ENCODE measurements around the gene FDXR. TPM values are rescaled to one million over a fixed set of nuclear protein-coding genes. Genes with fewer than 3 reads are reported as not detected.

The FDXR gene, protein sequence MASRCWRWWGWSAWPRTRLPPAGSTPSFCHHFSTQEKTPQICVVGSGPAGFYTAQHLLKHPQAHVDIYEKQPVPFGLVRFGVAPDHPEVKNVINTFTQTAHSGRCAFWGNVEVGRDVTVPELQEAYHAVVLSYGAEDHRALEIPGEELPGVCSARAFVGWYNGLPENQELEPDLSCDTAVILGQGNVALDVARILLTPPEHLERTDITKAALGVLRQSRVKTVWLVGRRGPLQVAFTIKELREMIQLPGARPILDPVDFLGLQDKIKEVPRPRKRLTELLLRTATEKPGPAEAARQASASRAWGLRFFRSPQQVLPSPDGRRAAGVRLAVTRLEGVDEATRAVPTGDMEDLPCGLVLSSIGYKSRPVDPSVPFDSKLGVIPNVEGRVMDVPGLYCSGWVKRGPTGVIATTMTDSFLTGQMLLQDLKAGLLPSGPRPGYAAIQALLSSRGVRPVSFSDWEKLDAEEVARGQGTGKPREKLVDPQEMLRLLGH
- total RNA-seq (10 to 100 TPM in 3 of 5 donors, 1 to 10 TPM in 2; 4.2 to 20.7 (median 15.3) TPM), total RNA-seq (0.63 to 13.1 (median 5.5) reads per million in 29 experiments)
- 4.4 TPM for total RNA-seq (2013)

GRCh38 chr17:74872313-74873036, at the start of gene FDXR:
Gene FDXR (minus strand): TSS chr17:74872994. CDS start chr17:74872944, 50 bp downstream.
- Histone ChIP-seq H3K9me3 (no peaks in the 10 kb centered on the region), H3K4me3 (ENCODE audit: control insufficient read depth in 1 of 2, extremely low read depth in 1 of 2, low read length in 1 of 2) (peak within 1 kb of the TSS; percentile 76 to 91), H3K27me3 (replicated peaks in 1 of 2; ENCODE audit: control insufficient read depth in 2 of 2, extremely low read depth in 1 of 2, insufficient read depth in 2 of 2, low read length in 1 of 2) (no peaks in the 10 kb centered on the region), H3K36me3 (ENCODE audit: control insufficient read depth in 2 of 2, extremely low read depth in 1 of 2, insufficient read depth in 1 of 2, low read length in 1 of 2) (peaks cover 0 to 2% of the 10 kb centered on the region in 2 donors), H3K4me1 (ENCODE audit: control insufficient read depth in 1 of 2, extremely low read depth in 1 of 2, insufficient read depth in 2 of 2, low read length in 2 of 2) (peaks cover 4 to 21% of the 10 kb centered on the region in 2 experiments), H3K27ac (ENCODE audit: low read length) (peak within 1 kb of the TSS; percentile 89)
- peak within 1 kb of the TSS; percentile 80 to 92 (median 88) for H3K4me3 Mint-ChIP-seq
- H3K36me3 Mint-ChIP-seq, result peaks cover 5% of the 10 kb centered on the region
- no peaks in the 10 kb centered on the region for H3K9me3 Mint-ChIP-seq
- POLR2A ChIA-PET, result interaction anchor here (0.5 to 1.3 kb wide), 2 partner anchors 97 to 99 kb away, joined by 3 to 4 read pairs; no protein-coding TSS in a partner anchor
- H3K27me3 Mint-ChIP-seq, result no peaks in the 10 kb centered on the region
- 11% methylated on average over 38 of the region's 38 CpGs for whole genome bisulfite sequencing (ENCODE audit: insufficient coverage)
- peak within 1 kb of the TSS; percentile 95 to 97 for H3K27ac Mint-ChIP-seq
- CTCF ChIA-PET, result interaction anchor here (0.5 to 2.2 kb wide), 11 partner anchors 9 to 1778 kb away, joined by 3 to 8 read pairs (median 4); partner anchors contain the start of genes NAT9 (in 1 of the 2), RAB37 (in 1 of the 2) and SLC25A19 (in 1 of the 2)
- ATAC-seq (replicated peaks in 1 of 4) (peak; percentile 2 to 9 (median 6)), DNase-seq (peak in 1 of 35 experiments; percentile 16)
- peaks cover 16 to 30% (median 23%) of the 10 kb centered on the region in 3 donors for H3K4me1 Mint-ChIP-seq

- no peaks in the 10 kb centered on the region for H3K9me3 Mint-ChIP-seq
- WGBS (ENCODE audit: insufficient coverage), result 62% methylated on average over 5 of the region's 6 CpGs
- no peaks in the 10 kb centered on the region for H3K36me3 ChIP-seq (ENCODE audit: control insufficient read depth in 2 of 2, extremely low read depth in 1 of 2, insufficient read depth in 1 of 2, low read length in 1 of 2)
- no peak overlapping the region for H3K4me3 ChIP-seq (ENCODE audit: control insufficient read depth in 1 of 2, extremely low read depth in 1 of 2, low read length in 1 of 2)
- peaks cover 14 to 20% (median 14%) of the 10 kb centered on the region in 3 donors for H3K4me1 Mint-ChIP-seq
- no peaks in the 10 kb centered on the region for H3K9me3 ChIP-seq
- ATAC-seq (replicated peaks in 1 of 4) (no peak), DNase-seq (no peak)
- H3K27me3 Mint-ChIP-seq, result peaks cover 42 to 72% of the 10 kb centered on the region in 2 donors
- no peak overlapping the region for H3K27ac Mint-ChIP-seq
- ChIA-PET POLR2A (no interaction called here), CTCF (interaction anchor here in 1 of 2 donors (0.7 kb wide), 1 partner anchor 38 kb away, joined by 4 read pairs; no protein-coding TSS in a partner anchor)
- H3K4me3 Mint-ChIP-seq, result peak overlapping the region in 2 of 3 donors; percentile 43 to 71
- no peaks in the 10 kb centered on the region for H3K36me3 Mint-ChIP-seq
- peaks cover 10 to 94% of the 10 kb centered on the region in 2 experiments for H3K27me3 ChIP-seq (replicated peaks in 1 of 2; ENCODE audit: control insufficient read depth in 2 of 2, extremely low read depth in 1 of 2, insufficient read depth in 2 of 2, low read length in 1 of 2)
- no peak overlapping the region for H3K27ac ChIP-seq (ENCODE audit: low read length)
- peaks cover 2 to 31% of the 10 kb centered on the region in 2 experiments for H3K4me1 ChIP-seq (ENCODE audit: control insufficient read depth in 1 of 2, extremely low read depth in 1 of 2, insufficient read depth in 2 of 2, low read length in 2 of 2)
These were observed 49.4 kb upstream of the FDXR start for GRCh38 chr17:74922172-74922571.

GRCh38 chr17:74921769-74922168, 49.0 kb upstream of the FDXR start:
- ChIA-PET CTCF (no interaction called here), POLR2A (no interaction called here)
- no peak overlapping the region for H3K4me3 Mint-ChIP-seq

GRCh38 chr17:74921026-74921681, 48.4 kb upstream of the FDXR start:
- H3K4me3 ChIP-seq (ENCODE audit: control insufficient read depth in 1 of 2, extremely low read depth in 1 of 2, low read length in 1 of 2), result no peak overlapping the region
- H3K4me1 Mint-ChIP-seq, result peaks cover 14 to 20% (median 14%) of the 10 kb centered on the region in 3 donors
- no peak overlapping the region for H3K27ac ChIP-seq (ENCODE audit: low read length)
- DNase-seq, result no peak
- no peaks in the 10 kb centered on the region for H3K9me3 ChIP-seq
- peaks cover 2 to 31% of the 10 kb centered on the region in 2 experiments for H3K4me1 ChIP-seq (ENCODE audit: control insufficient read depth in 1 of 2, extremely low read depth in 1 of 2, insufficient read depth in 2 of 2, low read length in 2 of 2)
- H3K27me3 Mint-ChIP-seq, result peaks cover 42 to 72% of the 10 kb centered on the region in 2 donors
- no peak for ATAC-seq (replicated peaks in 1 of 4)
- H3K9me3 Mint-ChIP-seq, result no peaks in the 10 kb centered on the region
- no peak overlapping the region for H3K27ac Mint-ChIP-seq
- H3K4me3 Mint-ChIP-seq, result no peak overlapping the region
- H3K36me3 Mint-ChIP-seq, result no peaks in the 10 kb centered on the region
- H3K36me3 ChIP-seq (ENCODE audit: control insufficient read depth in 2 of 2, extremely low read depth in 1 of 2, insufficient read depth in 1 of 2, low read length in 1 of 2), result no peaks in the 10 kb centered on the region
- WGBS (ENCODE audit: insufficient coverage), result 79% methylated on average over 14 of the region's 19 CpGs
- CTCF ChIA-PET, result no interaction called here
- POLR2A ChIA-PET, result no interaction called here
- peaks cover 7 to 98% of the 10 kb centered on the region in 2 experiments for H3K27me3 ChIP-seq (replicated peaks in 1 of 2; ENCODE audit: control insufficient read depth in 2 of 2, extremely low read depth in 1 of 2, insufficient read depth in 2 of 2, low read length in 1 of 2)

More at GRCh38 chr17:74921769-74922168, 49.0 kb upstream of the FDXR start:
- no peak for ATAC-seq (replicated peaks in 1 of 4)
- no peak overlapping the region for H3K27ac ChIP-seq (ENCODE audit: low read length)
- Mint-ChIP-seq H3K4me1 (peaks cover 14 to 20% (median 14%) of the 10 kb centered on the region in 3 donors), H3K9me3 (no peaks in the 10 kb centered on the region), H3K27ac (no peak overlapping the region), H3K27me3 (peaks cover 42 to 72% of the 10 kb centered on the region in 2 donors), H3K36me3 (no peaks in the 10 kb centered on the region)
- H3K4me3 ChIP-seq (ENCODE audit: control insufficient read depth in 1 of 2, extremely low read depth in 1 of 2, low read length in 1 of 2), result no peak overlapping the region
- no peaks in the 10 kb centered on the region for H3K36me3 ChIP-seq (ENCODE audit: control insufficient read depth in 2 of 2, extremely low read depth in 1 of 2, insufficient read depth in 1 of 2, low read length in 1 of 2)
- peaks cover 7 to 94% of the 10 kb centered on the region in 2 experiments for H3K27me3 ChIP-seq (replicated peaks in 1 of 2; ENCODE audit: control insufficient read depth in 2 of 2, extremely low read depth in 1 of 2, insufficient read depth in 2 of 2, low read length in 1 of 2)
- no peak for DNase-seq
- no peaks in the 10 kb centered on the region for H3K9me3 ChIP-seq
- WGBS (ENCODE audit: insufficient coverage), result 100% methylated on average over 2 of the region's 2 CpGs
- peaks cover 2 to 31% of the 10 kb centered on the region in 2 experiments for H3K4me1 ChIP-seq (ENCODE audit: control insufficient read depth in 1 of 2, extremely low read depth in 1 of 2, insufficient read depth in 2 of 2, low read length in 2 of 2)

DNA sequence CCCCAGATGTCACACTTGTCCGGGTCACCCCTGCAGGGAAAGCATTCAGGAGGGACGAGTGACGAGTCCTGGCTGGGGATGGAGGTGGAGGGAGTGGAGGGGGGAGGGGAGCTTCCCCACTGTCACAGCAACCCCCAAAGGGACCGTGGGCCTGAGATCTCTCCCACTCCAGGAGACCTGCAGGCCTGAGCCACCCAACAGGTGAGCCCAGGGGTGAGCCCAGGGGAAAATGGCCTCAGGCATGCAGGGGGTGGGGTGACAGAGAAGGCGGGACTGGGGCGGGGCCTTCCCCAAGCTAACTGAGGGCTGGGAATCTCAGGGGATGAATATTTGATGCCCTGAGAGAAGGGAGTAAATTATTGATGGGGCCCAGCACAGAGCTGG, 47.8 kb upstream of the FDXR start:
- H3K36me3 Mint-ChIP-seq, result no peaks in the 10 kb centered on the region
- Histone ChIP-seq H3K36me3 (ENCODE audit: control insufficient read depth in 2 of 2, extremely low read depth in 1 of 2, insufficient read depth in 1 of 2, low read length in 1 of 2) (no peaks in the 10 kb centered on the region), H3K9me3 (no peaks in the 10 kb centered on the region), H3K27ac (ENCODE audit: low read length) (no peak overlapping the region), H3K4me3 (ENCODE audit: control insufficient read depth in 1 of 2, extremely low read depth in 1 of 2, low read length in 1 of 2) (no peak overlapping the region), H3K4me1 (ENCODE audit: control insufficient read depth in 1 of 2, extremely low read depth in 1 of 2, insufficient read depth in 2 of 2, low read length in 2 of 2) (peaks cover 2 to 31% of the 10 kb centered on the region in 2 experiments), H3K27me3 (replicated peaks in 1 of 2; ENCODE audit: control insufficient read depth in 2 of 2, extremely low read depth in 1 of 2, insufficient read depth in 2 of 2, low read length in 1 of 2) (peaks cover 7 to 96% of the 10 kb centered on the region in 2 experiments)
- WGBS (ENCODE audit: insufficient coverage), result 48% methylated on average over 2 of the region's 6 CpGs
- H3K4me3 Mint-ChIP-seq, result no peak overlapping the region
- CTCF ChIA-PET, result no interaction called here
- POLR2A ChIA-PET, result no interaction called here
- peaks cover 41 to 69% of the 10 kb centered on the region in 2 donors for H3K27me3 Mint-ChIP-seq
- H3K27ac Mint-ChIP-seq, result no peak overlapping the region
- DNase-seq (no peak), ATAC-seq (replicated peaks in 1 of 4) (no peak)
- peaks cover 14 to 20% (median 14%) of the 10 kb centered on the region in 3 donors for H3K4me1 Mint-ChIP-seq
- H3K9me3 Mint-ChIP-seq, result no peaks in the 10 kb centered on the region

- Histone ChIP-seq H3K4me3 (ENCODE audit: control insufficient read depth in 1 of 2, extremely low read depth in 1 of 2, low read length in 1 of 2) (no peak overlapping the region), H3K36me3 (ENCODE audit: control insufficient read depth in 2 of 2, extremely low read depth in 1 of 2, insufficient read depth in 1 of 2, low read length in 1 of 2) (no peaks in the 10 kb centered on the region), H3K27ac (ENCODE audit: low read length) (no peak overlapping the region), H3K4me1 (ENCODE audit: control insufficient read depth in 1 of 2, extremely low read depth in 1 of 2, insufficient read depth in 2 of 2, low read length in 2 of 2) (peaks cover 2 to 31% of the 10 kb centered on the region in 2 experiments), H3K27me3 (replicated peaks in 1 of 2; ENCODE audit: control insufficient read depth in 2 of 2, extremely low read depth in 1 of 2, insufficient read depth in 2 of 2, low read length in 1 of 2) (peaks cover 7 to 96% of the 10 kb centered on the region in 2 experiments), H3K9me3 (no peaks in the 10 kb centered on the region)
- Mint-ChIP-seq H3K4me1 (peaks cover 14 to 17% (median 14%) of the 10 kb centered on the region in 3 donors), H3K27me3 (peaks cover 37 to 65% of the 10 kb centered on the region in 2 donors), H3K27ac (no peak overlapping the region), H3K9me3 (no peaks in the 10 kb centered on the region), H3K4me3 (no peak overlapping the region), H3K36me3 (no peaks in the 10 kb centered on the region)
- CTCF ChIA-PET, result no interaction called here
- WGBS (ENCODE audit: insufficient coverage), result 65% methylated on average over 27 of the region's 27 CpGs
- DNase-seq (no peak), ATAC-seq (replicated peaks in 1 of 4) (no peak)
- POLR2A ChIA-PET, result no interaction called here
These were observed 47.5 kb upstream of the FDXR start for GRCh38 chr17:74920306-74920620.

Data from T-cell (primary cell).